Astrocyte (in vitro differentiated cells and primary cell): ENCODE measurements around the gene INHBE. TPM values are rescaled to one million over a fixed set of nuclear protein-coding genes. Genes with fewer than 3 reads are reported as not detected.

Experiments
- DNase-seq: peaks from one replicate; pipeline ENCODE4 v3.0.0-alpha.2; 2010; ENCODE audit warnings: low read depth
- FAIRE-seq: peaks from 2 replicates; lab custom pipeline; 2011; peaks lifted over from hg19 to GRCh38; lab: Jason Lieb, UNC
- H2AFZ ChIP-seq: 2 replicates; pipeline ENCODE4 v1.6.0; 2012; ENCODE audit warnings: low read depth, low read length, inconsistent platforms
- H3K27ac ChIP-seq: 2 replicates; pipeline ENCODE4 v1.5.1; 2011; ENCODE audit warnings: low read depth, low read length, inconsistent platforms
- H3K27me3 ChIP-seq: 2 replicates; pipeline ENCODE4 v1.6.0; 2011; ENCODE audit warnings: low read length, inconsistent platforms; ENCODE audit not compliant: insufficient read depth
- H3K36me3 ChIP-seq: 2 replicates; pipeline ENCODE4 v1.5.1; 2011; ENCODE audit warnings: low read length, inconsistent platforms; ENCODE audit not compliant: insufficient read depth
- H3K4me1 ChIP-seq: 2 replicates; pipeline ENCODE4 v1.5.1; 2011; ENCODE audit warnings: low read length, inconsistent platforms; ENCODE audit not compliant: insufficient read depth
- H3K4me2 ChIP-seq: 2 replicates; pipeline ENCODE4 v1.6.0; 2012; ENCODE audit warnings: low read length, inconsistent platforms
- H3K4me3 ChIP-seq: 2 replicates; pipeline ENCODE4 v1.5.1; 2011; ENCODE audit warnings: low read depth, mild to moderate bottlenecking, low read length, inconsistent platforms; ENCODE audit not compliant: insufficient read depth
- H3K79me2 ChIP-seq: 2 replicates; pipeline ENCODE4 v1.6.0; 2012; ENCODE audit warnings: mild to moderate bottlenecking, low read length, inconsistent platforms; ENCODE audit not compliant: insufficient read depth
- H3K9ac ChIP-seq: 2 replicates; pipeline ENCODE4 v1.6.0; 2012; ENCODE audit warnings: mild to moderate bottlenecking, low read length, inconsistent platforms
- H3K9me3 ChIP-seq: 2 replicates; pipeline ENCODE4 v1.5.1; 2012; ENCODE audit warnings: low read depth, mild to moderate bottlenecking, low read length, inconsistent platforms; ENCODE audit not compliant: insufficient read depth
- H4K20me1 ChIP-seq: 2 replicates; pipeline ENCODE4 v1.6.0; 2012; ENCODE audit warnings: low read length, inconsistent platforms; ENCODE audit not compliant: insufficient read depth
- H3K27ac Mint-ChIP-seq: one replicate; pipeline ENCODE4 v1.8.0; 2021; ENCODE audit warnings: mild to moderate bottlenecking, mixed read lengths; ENCODE audit not compliant: unreplicated experiment
- H3K27me3 Mint-ChIP-seq: one replicate; pipeline ENCODE4 v1.8.0; 2021; ENCODE audit warnings: low read depth, mixed read lengths; ENCODE audit not compliant: unreplicated experiment
- H3K36me3 Mint-ChIP-seq: one replicate; pipeline ENCODE4 v1.8.0; 2021; ENCODE audit warnings: low read depth, mixed read lengths; ENCODE audit not compliant: unreplicated experiment
- H3K4me1 Mint-ChIP-seq: one replicate; pipeline ENCODE4 v1.8.0; 2021; ENCODE audit warnings: low read depth, mixed read lengths; ENCODE audit not compliant: unreplicated experiment
- H3K4me3 Mint-ChIP-seq: one replicate; pipeline ENCODE4 v1.8.0; 2021; ENCODE audit warnings: mild to moderate bottlenecking, moderate library complexity, mixed read lengths; ENCODE audit not compliant: unreplicated experiment
- H3K9me3 Mint-ChIP-seq: one replicate; pipeline ENCODE4 v1.8.0; 2021; ENCODE audit warnings: mild to moderate bottlenecking, mixed read lengths; ENCODE audit not compliant: unreplicated experiment
- CTCF ChIP-seq: IDR thresholded peaks from 2 replicates; pipeline ENCODE4 v1.5.1; 2011; ENCODE audit warnings: low read depth, mild to moderate bottlenecking, inconsistent platforms, low read length, moderate library complexity; ENCODE audit not compliant: insufficient read depth
- EZH2 ChIP-seq: IDR thresholded peaks from 2 replicates; pipeline ENCODE4 v1.6.1; 2012; ENCODE audit warnings: mild to moderate bottlenecking, low read length, inconsistent platforms; ENCODE audit not compliant: insufficient read depth
- total RNA-seq: library from RNA; stranded (reverse); gene quantifications from 2 replicates; pipeline ENCODE4 v1.2.1, GENCODE V29; 2021

INHBE gene
- total RNA-seq, 1 donor from 2014 or later: 24.6 TPM

GRCh38 chr12:57456145-57456700 lies 1.1 kb downstream of the INHBE start:
- H3K4me2 ChIP-seq: peak overlapping the region; percentile 28

GRCh38 chr12:57456737-57457490 lies 1.8 kb downstream of the INHBE start:
- Histone ChIP-seq H2AFZ (no peak overlapping the region), H3K4me1 (peaks cover 28% of the 10 kb centered on the region), H3K36me3 (no peaks in the 10 kb centered on the region), H3K9me3 (no peaks in the 10 kb centered on the region), H3K9ac (no peak overlapping the region), H3K27me3 (peaks cover 5% of the 10 kb centered on the region), H3K27ac (no peak overlapping the region), H3K4me3 (no peak overlapping the region), H3K4me2 (no peak overlapping the region), H4K20me1 (no peaks in the 10 kb centered on the region), H3K79me2 (no peaks in the 10 kb centered on the region)
- H3K4me3 Mint-ChIP-seq: peak overlapping the region; percentile 72
- H3K27ac Mint-ChIP-seq: peak overlapping the region; percentile 98
- DNase-seq (no peak), FAIRE-seq (no peak)
- peaks cover 41% of the 10 kb centered on the region for H3K4me1 Mint-ChIP-seq
- H3K27me3 Mint-ChIP-seq: no peaks in the 10 kb centered on the region
- no peaks in the 10 kb centered on the region for H3K36me3 Mint-ChIP-seq
- H3K9me3 Mint-ChIP-seq: no peaks in the 10 kb centered on the region
- TF ChIP-seq EZH2 (no peak), CTCF (no peak)

More at GRCh38 chr12:57456145-57456700, 1.1 kb downstream of the INHBE start:
- H3K36me3 Mint-ChIP-seq: no peaks in the 10 kb centered on the region
- no peak overlapping the region for H3K4me3 ChIP-seq
- H3K9ac ChIP-seq: no peak overlapping the region
- no peaks in the 10 kb centered on the region for H3K9me3 Mint-ChIP-seq
- FAIRE-seq: no peak
- H3K27me3 ChIP-seq: peaks cover 5% of the 10 kb centered on the region
- H4K20me1 ChIP-seq: no peaks in the 10 kb centered on the region
- H2AFZ ChIP-seq: peak overlapping the region; percentile 55
- TF ChIP-seq EZH2 (no peak), CTCF (peak; percentile 49)
- no peaks in the 10 kb centered on the region for H3K79me2 ChIP-seq
- no peak overlapping the region for H3K27ac ChIP-seq
- no peaks in the 10 kb centered on the region for H3K36me3 ChIP-seq
- peak overlapping the region; percentile 86 for H3K4me3 Mint-ChIP-seq
- no peaks in the 10 kb centered on the region for H3K27me3 Mint-ChIP-seq
- peaks cover 44% of the 10 kb centered on the region for H3K4me1 Mint-ChIP-seq
- H3K9me3 ChIP-seq: no peaks in the 10 kb centered on the region
- DNase-seq: no peak
- peak overlapping the region; percentile 98 for H3K27ac Mint-ChIP-seq
- H3K4me1 ChIP-seq: peaks cover 30% of the 10 kb centered on the region

- H3K27ac ChIP-seq: peak overlapping the region; percentile 25
- Mint-ChIP-seq H3K27ac (peak overlapping the region; percentile 98), H3K27me3 (peaks cover 8% of the 10 kb centered on the region), H3K4me3 (peak overlapping the region; percentile 93), H3K4me1 (peaks cover 38% of the 10 kb centered on the region), H3K36me3 (no peaks in the 10 kb centered on the region), H3K9me3 (no peaks in the 10 kb centered on the region)
- DNase-seq (no peak), FAIRE-seq (peak; percentile 17)
- H3K9ac ChIP-seq: peak overlapping the region; percentile 61
- peak overlapping the region; percentile 99 for H3K4me2 ChIP-seq
- peak overlapping the region; percentile 97 for H2AFZ ChIP-seq
- no peak for TF ChIP-seq CTCF
- TF ChIP-seq EZH2: no peak
- H4K20me1 ChIP-seq: no peaks in the 10 kb centered on the region
- H3K9me3 ChIP-seq: no peaks in the 10 kb centered on the region
- no peaks in the 10 kb centered on the region for H3K36me3 ChIP-seq
- peaks cover 24% of the 10 kb centered on the region for H3K4me1 ChIP-seq
- no peaks in the 10 kb centered on the region for H3K79me2 ChIP-seq
- peak overlapping the region; percentile 76 for H3K4me3 ChIP-seq
- H3K27me3 ChIP-seq: peaks cover 5% of the 10 kb centered on the region
Measured at GRCh38 chr12:57458665-57459054, 3.6 kb downstream of the INHBE start.
